Mucosa of descending colon (tissue), 3 donors: ENCODE data around the gene LOXL1. TPM values are rescaled to one million over a fixed set of nuclear protein-coding genes. Genes with fewer than 3 reads are reported as not detected.

Experiments
- ATAC-seq: fragments of 200-7000 bp; cut with Tn5 transposase; one replicate; pipeline ENCODE4 v1.9.1; 2020; ENCODE audit warnings: mild to moderate bottlenecking, moderate library complexity
- DNase-seq, 3 donors: peaks; one replicate each; pipeline ENCODE4 v3.0.0-alpha.2; 2020
- H3K36me3 ChIP-seq: fragments of 200-600 bp; one replicate; pipeline ENCODE4 v1.8.0; 2021; ENCODE audit warnings: low read depth, mild to moderate bottlenecking
- H3K4me1 ChIP-seq: fragments of 200-600 bp; one replicate; pipeline ENCODE4 v1.8.0; 2021; ENCODE audit warnings: low read depth, mild to moderate bottlenecking
- H3K4me3 ChIP-seq: fragments of 200-600 bp; one replicate; pipeline ENCODE4 v1.8.0; 2021; ENCODE audit warnings: mild to moderate bottlenecking
- H3K9me3 ChIP-seq: fragments of 200-600 bp; one replicate; pipeline ENCODE4 v1.8.0; 2021; ENCODE audit warnings: mild to moderate bottlenecking
- CTCF ChIP-seq: fragments of 200-600 bp; IDR thresholded peaks from one replicate; pipeline ENCODE4 v1.8.0; 2022; ENCODE audit warnings: antibody characterized with exemption, mild to moderate bottlenecking
- intact Hi-C, 2 donors: fragments of 100-400 bp; cut with DNase I in 1 of 2; cut with micrococcal nuclease in 1 of 2; formaldehyde crosslinking; loops; one replicate each; pipeline versions ENCODE4 v1.11.0 to v1.11.1; 2022; cut with DNase I, micrococcal nuclease
- total RNA-seq, 3 donors: library from RNA; stranded (reverse); fragmentation: NEBNext Ultra II Directional in 2 of 3; extraction: Animal tissue kit (Norgen Biotek cat#: 25700) in 2 of 3; gene quantifications; one replicate each; pipeline versions ENCODE4 v1.2.1 to v1.2.4, GENCODE V29; 2021 to 2023
- donor health status: DM: no; HTN: no; CAD: no; lungs with moderate emphysema.
- donor health status: DM: no; HTN: no; CAD: no.
- donor health status: DM: no; HTN: yes; CAD: no.

LOXL1 gene
- total RNA-seq, 3 donors from 2014 or later: 0.87 to 7.9 (median 5.1) TPM

GRCh38 chr15:73951601-73952000 lies 25.3 kb downstream of the LOXL1 start:
- Histone ChIP-seq H3K4me3 (no peak overlapping the region), H3K4me1 (peaks cover 15% of the 10 kb centered on the region), H3K36me3 (no peaks in the 10 kb centered on the region), H3K9me3 (no peaks in the 10 kb centered on the region)
- TF ChIP-seq CTCF: no peak
- DNase-seq (no peak), ATAC-seq (no peak)
- intact Hi-C loops: no loop called here

GRCh38 chr15:73952171-73952912 lies 26.1 kb downstream of the LOXL1 start:
- TF ChIP-seq CTCF: no peak
- Histone ChIP-seq H3K4me1 (peaks cover 15% of the 10 kb centered on the region), H3K4me3 (no peak overlapping the region), H3K36me3 (no peaks in the 10 kb centered on the region), H3K9me3 (no peaks in the 10 kb centered on the region)
- ATAC-seq (no peak), DNase-seq (no peak)
- intact Hi-C loops: no loop called here

- no peak overlapping the region for H3K4me3 ChIP-seq
- no peak for ATAC-seq
- no peaks in the 10 kb centered on the region for H3K36me3 ChIP-seq
- TF ChIP-seq CTCF: no peak
- DNase-seq: no peak
- intact Hi-C loops: no loop called here
- no peaks in the 10 kb centered on the region for H3K9me3 ChIP-seq
- peaks cover 15% of the 10 kb centered on the region for H3K4me1 ChIP-seq
These were observed 26.9 kb downstream of the LOXL1 start for GRCh38 chr15:73952913-73953750.

- Histone ChIP-seq H3K4me3 (no peak overlapping the region), H3K9me3 (no peaks in the 10 kb centered on the region), H3K4me1 (peaks cover 15% of the 10 kb centered on the region), H3K36me3 (no peaks in the 10 kb centered on the region)
- DNase-seq (no peak), ATAC-seq (no peak)
- intact Hi-C loops: no loop called here
- TF ChIP-seq CTCF: no peak
These were observed 28.2 kb downstream of the LOXL1 start for GRCh38 chr15:73954188-73955145.

- no peaks in the 10 kb centered on the region for H3K36me3 ChIP-seq
- ATAC-seq (no peak), DNase-seq (no peak)
- no peak overlapping the region for H3K4me3 ChIP-seq
- no peaks in the 10 kb centered on the region for H3K9me3 ChIP-seq
- H3K4me1 ChIP-seq: peaks cover 15% of the 10 kb centered on the region
- TF ChIP-seq CTCF: no peak
- intact Hi-C loops: no loop called here
These were observed 29.1 kb downstream of the LOXL1 start for GRCh38 chr15:73955326-73955725.
